Neural progenitor cell (in vitro differentiated cells): ENCODE data around the gene FAM149A. TPM values are rescaled to one million over a fixed set of nuclear protein-coding genes. Genes with fewer than 3 reads are reported as not detected.

Experiments
- DNase-seq: peaks from one replicate; pipeline ENCODE4 v3.0.0-alpha.2; 2016; ENCODE audit warnings: low spot score
- H2AFZ ChIP-seq: fragments of 200-600 bp; sonication (generic); replicated peaks from 2 replicates; pipeline ENCODE4 v1.6.1; 2016; ENCODE audit warnings: antibody characterized with exemption
- H3F3A ChIP-seq: fragments of 200-600 bp; sonication (generic); 2 replicates; pipeline ENCODE4 v1.6.1; 2016; ENCODE audit warnings: antibody characterized with exemption, low read depth
- H3K27ac ChIP-seq: fragments of 200-600 bp; sonication (generic); 2 replicates; pipeline ENCODE4 v1.5.1; 2016; ENCODE audit warnings: mild to moderate bottlenecking
- H3K27me3 ChIP-seq: fragments of 200-600 bp; sonication (generic); 2 replicates; pipeline ENCODE4 v1.6.1; 2016; ENCODE audit warnings: mild to moderate bottlenecking, moderate library complexity
- H3K36me3 ChIP-seq: fragments of 200-600 bp; sonication (generic); 2 replicates; pipeline ENCODE4 v1.5.1; 2016
- H3K4me1 ChIP-seq: fragments of 200-600 bp; sonication (generic); 2 replicates; pipeline ENCODE4 v1.6.1; 2016; ENCODE audit warnings: mixed run types
- H3K4me2 ChIP-seq: fragments of 200-600 bp; sonication (generic); 2 replicates; pipeline ENCODE4 v1.6.1; 2016
- H3K4me3 ChIP-seq: fragments of 200-600 bp; sonication (generic); 2 replicates; pipeline ENCODE4 v1.5.1; 2016
- H3K79me2 ChIP-seq: fragments of 200-600 bp; sonication (generic); 2 replicates; pipeline ENCODE4 v1.6.1; 2016; ENCODE audit warnings: low read depth
- H3K9ac ChIP-seq: fragments of 200-600 bp; sonication (generic); 2 replicates; pipeline ENCODE4 v1.6.1; 2016
- H3K9me3 ChIP-seq: fragments of 200-600 bp; sonication (generic); 2 replicates; pipeline ENCODE4 v1.5.1; 2016; ENCODE audit warnings: low read depth
- H4K20me1 ChIP-seq: fragments of 200-600 bp; sonication (generic); 2 replicates; pipeline ENCODE4 v1.6.1; 2016; ENCODE audit warnings: low read depth
- H3K27ac Mint-ChIP-seq: 3 replicates; pipeline ENCODE4 v1.8.0; 2021; ENCODE audit warnings: mixed read lengths
- H3K27me3 Mint-ChIP-seq: 2 replicates; pipeline ENCODE4 v1.8.0; 2022; ENCODE audit warnings: low read depth, mild to moderate bottlenecking, inconsistent platforms, moderate library complexity, mixed read lengths; ENCODE audit not compliant: insufficient read depth
- H3K36me3 Mint-ChIP-seq: 3 replicates; pipeline ENCODE4 v1.8.0; 2021; ENCODE audit warnings: mixed read lengths
- H3K4me1 Mint-ChIP-seq: 3 replicates; pipeline ENCODE4 v1.8.0; 2021; ENCODE audit warnings: mixed read lengths
- H3K4me3 Mint-ChIP-seq: 3 replicates; pipeline ENCODE4 v1.8.0; 2021; ENCODE audit warnings: mild to moderate bottlenecking, moderate library complexity, mixed read lengths
- H3K9me3 Mint-ChIP-seq: 3 replicates; pipeline ENCODE4 v1.8.0; 2020; ENCODE audit warnings: mixed read lengths
- EZH2 ChIP-seq: fragments of 200-600 bp; sonication (generic); IDR thresholded peaks from 2 replicates; pipeline ENCODE4 v1.6.1; 2017; ENCODE audit warnings: antibody characterized with exemption, mild to moderate bottlenecking, moderate library complexity
- EZH2phosphoT487 ChIP-seq: fragments of 200-600 bp; sonication (generic); IDR thresholded peaks from 2 replicates; pipeline ENCODE4 v1.6.1; 2017; ENCODE audit warnings: antibody characterized with exemption
- total RNA-seq: library from RNA; depleted of rRNA; stranded (reverse); fragments of >200 nt; gene quantifications from 2 replicates; pipeline ENCODE4 v1.2.3, GENCODE V29; 2015; ENCODE audit warnings: low replicate concordance
- TF ChIP-seq, protein P1 (sequence below): fragments of 200-600 bp; sonication (generic); IDR thresholded peaks from 2 replicates; pipeline ENCODE4 v1.5.1; 2017; ENCODE audit warnings: antibody characterized with exemption, mild to moderate bottlenecking

FAM149A gene
- total RNA-seq, 1 donor from 2014 or later, result 4.6 TPM

GRCh38 chr4:186118582-186118981 lies 14.1 kb downstream of the FAM149A start:
- TF ChIP-seq EZH2 (no peak), EZH2phosphoT487 (no peak)
- TF ChIP-seq, protein P1, sequence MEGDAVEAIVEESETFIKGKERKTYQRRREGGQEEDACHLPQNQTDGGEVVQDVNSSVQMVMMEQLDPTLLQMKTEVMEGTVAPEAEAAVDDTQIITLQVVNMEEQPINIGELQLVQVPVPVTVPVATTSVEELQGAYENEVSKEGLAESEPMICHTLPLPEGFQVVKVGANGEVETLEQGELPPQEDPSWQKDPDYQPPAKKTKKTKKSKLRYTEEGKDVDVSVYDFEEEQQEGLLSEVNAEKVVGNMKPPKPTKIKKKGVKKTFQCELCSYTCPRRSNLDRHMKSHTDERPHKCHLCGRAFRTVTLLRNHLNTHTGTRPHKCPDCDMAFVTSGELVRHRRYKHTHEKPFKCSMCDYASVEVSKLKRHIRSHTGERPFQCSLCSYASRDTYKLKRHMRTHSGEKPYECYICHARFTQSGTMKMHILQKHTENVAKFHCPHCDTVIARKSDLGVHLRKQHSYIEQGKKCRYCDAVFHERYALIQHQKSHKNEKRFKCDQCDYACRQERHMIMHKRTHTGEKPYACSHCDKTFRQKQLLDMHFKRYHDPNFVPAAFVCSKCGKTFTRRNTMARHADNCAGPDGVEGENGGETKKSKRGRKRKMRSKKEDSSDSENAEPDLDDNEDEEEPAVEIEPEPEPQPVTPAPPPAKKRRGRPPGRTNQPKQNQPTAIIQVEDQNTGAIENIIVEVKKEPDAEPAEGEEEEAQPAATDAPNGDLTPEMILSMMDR, result no peak
- Histone ChIP-seq H3K27me3 (no peaks in the 10 kb centered on the region), H4K20me1 (no peaks in the 10 kb centered on the region), H3K9ac (no peak overlapping the region), H3K79me2 (no peaks in the 10 kb centered on the region), H2AFZ (no peak overlapping the region), H3K36me3 (no peaks in the 10 kb centered on the region), H3F3A (peaks cover 5% of the 10 kb centered on the region), H3K27ac (no peak overlapping the region), H3K4me1 (peaks cover 18% of the 10 kb centered on the region), H3K4me2 (peak overlapping the region; percentile 28), H3K9me3 (no peaks in the 10 kb centered on the region), H3K4me3 (no peak overlapping the region)
- Mint-ChIP-seq H3K4me3 (no peak overlapping the region), H3K9me3 (no peaks in the 10 kb centered on the region), H3K4me1 (no peaks in the 10 kb centered on the region), H3K27ac (no peak overlapping the region), H3K27me3 (peaks cover 5% of the 10 kb centered on the region), H3K36me3 (no peaks in the 10 kb centered on the region)
- no peak for DNase-seq

- no peak overlapping the region for H3K4me3 Mint-ChIP-seq
- no peak overlapping the region for H3K4me2 ChIP-seq
- H3K9ac ChIP-seq, result no peak overlapping the region
- no peak overlapping the region for H3K4me3 ChIP-seq
- no peak overlapping the region for H2AFZ ChIP-seq
- TF ChIP-seq EZH2phosphoT487 (no peak), EZH2 (no peak)
- TF ChIP-seq, protein P1, result no peak
- H3K36me3 ChIP-seq, result no peaks in the 10 kb centered on the region
- no peak overlapping the region for H3K27ac Mint-ChIP-seq
- H3K27ac ChIP-seq, result no peak overlapping the region
- H3K36me3 Mint-ChIP-seq, result no peaks in the 10 kb centered on the region
- no peaks in the 10 kb centered on the region for H3K9me3 ChIP-seq
- peaks cover 8% of the 10 kb centered on the region for H3K27me3 Mint-ChIP-seq
- DNase-seq, result no peak
- H3K4me1 Mint-ChIP-seq, result no peaks in the 10 kb centered on the region
- H3K9me3 Mint-ChIP-seq, result no peaks in the 10 kb centered on the region
- H3K4me1 ChIP-seq, result peaks cover 18% of the 10 kb centered on the region
- no peaks in the 10 kb centered on the region for H3K27me3 ChIP-seq
- peaks cover 5% of the 10 kb centered on the region for H3F3A ChIP-seq
- no peaks in the 10 kb centered on the region for H4K20me1 ChIP-seq
- no peaks in the 10 kb centered on the region for H3K79me2 ChIP-seq
Observed at GRCh38 chr4:186121057-186121456, 16.6 kb downstream of the FAM149A start.

DNA sequence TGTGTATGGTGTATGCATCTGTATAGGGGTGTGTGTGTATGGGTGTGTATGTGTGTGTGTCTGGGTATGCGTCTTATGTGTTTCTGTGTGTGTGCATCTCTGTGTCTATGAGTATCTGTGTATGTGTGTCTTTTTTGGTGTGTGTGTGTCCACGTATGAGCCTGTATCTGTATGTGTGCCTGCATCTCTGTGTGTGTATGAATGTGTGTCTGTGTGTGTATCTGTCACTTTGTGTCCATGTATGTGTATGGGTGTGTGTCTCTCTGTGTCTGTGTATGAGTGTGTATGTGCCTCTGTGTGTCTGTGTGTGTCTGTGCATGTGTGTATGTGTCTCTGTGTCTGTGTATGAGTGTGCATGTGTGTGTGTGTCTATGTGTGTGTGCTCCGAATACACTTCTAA lies 24.3 kb downstream of the FAM149A start:
- no peak for DNase-seq
- H3K36me3 Mint-ChIP-seq, result no peaks in the 10 kb centered on the region
- TF ChIP-seq EZH2, result no peak
- TF ChIP-seq, protein P1, result no peak
- TF ChIP-seq EZH2phosphoT487, result no peak
- no peaks in the 10 kb centered on the region for H3K9me3 Mint-ChIP-seq
- H3K79me2 ChIP-seq, result no peaks in the 10 kb centered on the region
- H3K4me3 ChIP-seq, result no peak overlapping the region
- H3K27me3 Mint-ChIP-seq, result peaks cover 5% of the 10 kb centered on the region
- no peak overlapping the region for H3K4me3 Mint-ChIP-seq
- peaks cover 21% of the 10 kb centered on the region for H3K4me1 Mint-ChIP-seq
- H3K27ac Mint-ChIP-seq, result no peak overlapping the region
- H2AFZ ChIP-seq, result no peak overlapping the region
- H3K4me2 ChIP-seq, result no peak overlapping the region
- no peak overlapping the region for H3K27ac ChIP-seq
- H3K4me1 ChIP-seq, result peaks cover 28% of the 10 kb centered on the region
- no peaks in the 10 kb centered on the region for H3K9me3 ChIP-seq
- no peaks in the 10 kb centered on the region for H3K36me3 ChIP-seq
- no peak overlapping the region for H3K9ac ChIP-seq
- H4K20me1 ChIP-seq, result no peaks in the 10 kb centered on the region
- H3F3A ChIP-seq, result no peaks in the 10 kb centered on the region
- no peaks in the 10 kb centered on the region for H3K27me3 ChIP-seq
